Activated T-cell treated with anti-CD3 and anti-CD28 coated beads, Interleukin-2, amount 50 U/mL, for 24 hours (primary cell): ENCODE measurements around the gene RAB8B.
"Not testable (repeated sequence)": the region's sequence is repeated elsewhere in the genome, so short reads cannot be mapped to it uniquely, and the experiment has no call there.

Source experiments
- DNase-seq: peaks from one replicate; pipeline ENCODE4 v3.0.0-alpha.2; 2020
- H3K27ac Mint-ChIP-seq: 2 replicates; pipeline ENCODE4 v1.8.0; 2020; ENCODE audit warnings: mild to moderate bottlenecking, mixed read lengths
- H3K27me3 Mint-ChIP-seq: 2 replicates; pipeline ENCODE4 v1.8.0; 2020; ENCODE audit warnings: mixed read lengths
- H3K36me3 Mint-ChIP-seq: 2 replicates; pipeline ENCODE4 v1.8.0; 2020; ENCODE audit warnings: low read depth, mixed read lengths
- H3K4me1 Mint-ChIP-seq: 2 replicates; pipeline ENCODE4 v1.8.0; 2020; ENCODE audit warnings: low read depth, mixed read lengths
- H3K4me3 Mint-ChIP-seq: 2 replicates; pipeline ENCODE4 v1.8.0; 2020; ENCODE audit warnings: mild to moderate bottlenecking, moderate library complexity, mixed read lengths
- H3K9me3 Mint-ChIP-seq: 2 replicates; pipeline ENCODE4 v1.8.0; 2020; ENCODE audit warnings: mixed read lengths

RAB8B gene

DNA sequence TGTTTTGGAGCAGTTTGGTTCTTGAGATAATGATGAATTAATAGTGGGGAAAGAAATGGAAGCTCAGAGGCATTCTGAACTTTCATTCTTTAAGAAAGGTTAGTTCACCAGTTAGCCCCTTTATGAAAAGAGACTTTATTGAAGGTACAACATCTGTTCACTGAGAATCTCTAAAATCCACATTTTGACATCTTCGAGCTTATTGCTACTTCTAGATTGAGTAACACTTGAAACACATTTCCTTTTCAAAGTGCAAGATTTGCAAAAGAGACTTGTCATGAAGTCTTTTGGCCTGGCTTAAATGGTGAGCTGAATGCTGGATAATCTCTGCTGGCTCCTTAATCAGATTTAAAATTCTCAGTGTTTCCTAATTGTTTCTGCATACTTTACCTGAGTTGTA lies 42.3 kb downstream of the RAB8B start:
- Mint-ChIP-seq H3K36me3 (peaks cover 56% of the 10 kb centered on the region), H3K27me3 (no peaks in the 10 kb centered on the region), H3K9me3 (no peaks in the 10 kb centered on the region), H3K4me1 (peaks cover 83% of the 10 kb centered on the region), H3K27ac (peak overlapping the region; percentile 86), H3K4me3 (peak overlapping the region; percentile 52)
- no peak for DNase-seq

DNA sequence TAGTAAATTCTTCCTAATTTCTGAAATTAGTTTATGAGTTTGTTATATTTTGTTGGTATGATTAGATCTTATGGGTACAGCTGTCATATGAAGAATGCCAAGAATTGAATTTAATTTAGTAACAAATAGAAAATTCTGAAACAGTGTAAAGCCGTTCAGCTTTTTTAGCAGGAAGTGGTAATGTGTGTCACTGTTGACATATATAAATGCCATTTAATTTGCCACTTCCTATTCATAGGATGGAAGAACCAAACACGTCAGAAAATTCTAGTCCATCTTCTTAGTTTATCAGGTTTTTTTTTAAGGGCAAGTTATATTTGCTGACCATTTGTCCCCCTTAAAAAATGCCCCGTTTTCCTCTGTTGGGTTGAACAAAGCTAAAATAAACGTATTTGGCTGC lies 43.0 kb downstream of the RAB8B start:
- H3K4me3 Mint-ChIP-seq, result peak overlapping the region; percentile 52
- DNase-seq, result no peak
- H3K4me1 Mint-ChIP-seq, result peaks cover 83% of the 10 kb centered on the region
- no peaks in the 10 kb centered on the region for H3K9me3 Mint-ChIP-seq
- H3K27ac Mint-ChIP-seq, result peak overlapping the region; percentile 86
- peaks cover 57% of the 10 kb centered on the region for H3K36me3 Mint-ChIP-seq
- H3K27me3 Mint-ChIP-seq, result no peaks in the 10 kb centered on the region

DNA sequence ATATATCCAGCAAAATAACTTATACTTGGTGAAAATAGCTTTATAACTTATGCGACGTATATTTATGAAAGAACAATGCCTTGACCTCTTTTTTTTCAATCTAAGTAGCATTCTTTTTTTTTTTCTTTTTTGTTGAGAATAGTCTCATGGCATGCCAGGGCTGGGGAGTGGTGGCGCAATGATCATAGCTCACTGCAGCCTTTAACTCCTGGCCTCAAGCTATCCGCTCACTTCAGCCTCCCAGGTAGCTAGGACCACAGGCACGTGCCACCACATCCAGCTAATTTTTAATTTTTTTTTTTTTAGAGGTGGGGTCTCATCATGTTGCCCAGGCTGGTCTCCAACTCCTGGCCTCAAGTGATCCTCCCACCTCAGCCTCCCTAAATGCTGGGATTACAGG lies 43.5 kb downstream of the RAB8B start:
- Mint-ChIP-seq H3K9me3 (no peaks in the 10 kb centered on the region), H3K4me1 (peaks cover 83% of the 10 kb centered on the region), H3K36me3 (peaks cover 59% of the 10 kb centered on the region), H3K4me3 (no peak overlapping the region), H3K27me3 (no peaks in the 10 kb centered on the region), H3K27ac (peak overlapping the region; percentile 82)
- DNase-seq, result no peak

DNA sequence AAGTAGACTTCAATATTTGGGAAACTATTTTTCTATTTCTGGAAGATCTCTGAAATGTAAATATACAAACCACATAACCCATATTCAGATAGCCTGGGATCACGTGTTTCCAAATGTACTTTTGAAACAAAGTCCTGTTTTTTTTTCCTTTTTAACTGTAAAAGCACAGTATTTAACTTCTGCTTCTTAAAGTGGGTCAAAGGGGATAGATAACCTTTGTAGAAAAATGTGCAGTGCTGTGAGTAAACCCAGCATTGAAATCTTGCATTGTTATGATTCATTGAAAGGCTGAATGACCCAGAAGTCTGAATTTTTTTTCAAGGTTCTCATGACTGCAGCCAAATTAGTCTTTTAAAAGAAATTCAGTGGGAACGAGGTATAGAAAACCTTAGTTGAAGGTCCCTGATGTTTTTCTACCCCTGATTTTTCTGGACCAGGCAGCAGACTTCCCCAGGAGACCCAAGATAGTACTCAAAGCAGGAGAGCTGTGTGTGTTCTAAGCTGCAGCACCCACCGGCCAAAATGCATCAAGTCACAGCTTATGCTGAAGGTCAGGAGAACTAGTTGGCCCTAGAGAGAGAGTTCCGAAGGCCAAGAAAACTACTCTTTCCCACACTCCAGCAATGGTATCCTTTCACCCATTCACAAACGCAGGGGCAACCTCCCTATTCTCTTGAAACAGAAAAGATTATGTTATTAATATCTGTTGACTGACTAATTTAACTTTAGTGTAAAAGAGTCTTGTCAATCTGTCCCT lies 44.4 kb downstream of the RAB8B start:
- no peaks in the 10 kb centered on the region for H3K9me3 Mint-ChIP-seq
- DNase-seq, result no peak
- H3K4me3 Mint-ChIP-seq, result no peak overlapping the region
- H3K27me3 Mint-ChIP-seq, result no peaks in the 10 kb centered on the region
- peak overlapping the region; percentile 82 for H3K27ac Mint-ChIP-seq
- H3K36me3 Mint-ChIP-seq, result peaks cover 58% of the 10 kb centered on the region
- peaks cover 82% of the 10 kb centered on the region for H3K4me1 Mint-ChIP-seq

DNA sequence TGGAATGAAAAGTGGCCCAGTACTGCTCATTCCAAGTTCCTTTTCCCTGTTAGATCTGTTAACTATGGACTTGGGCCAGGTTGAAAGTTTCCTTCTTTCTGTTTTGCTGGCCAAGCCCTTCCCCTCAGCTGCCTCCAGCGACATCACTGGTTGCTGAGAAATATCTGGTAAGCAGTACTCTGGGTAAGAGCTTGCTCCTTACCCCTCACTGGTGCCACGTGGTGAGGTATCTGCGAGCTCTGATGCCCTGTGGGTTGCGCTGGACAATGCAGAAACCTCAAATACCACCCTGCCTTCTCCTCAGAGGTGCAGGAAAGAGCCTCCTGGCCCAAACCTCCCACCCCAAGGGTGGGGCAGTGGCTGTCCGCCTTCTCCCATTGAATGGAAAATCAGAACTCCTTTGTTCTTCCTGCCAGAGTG lies 45.1 kb downstream of the RAB8B start:
- H3K4me1 Mint-ChIP-seq, result peaks cover 80% of the 10 kb centered on the region
- no peak for DNase-seq
- peak overlapping the region; percentile 82 for H3K27ac Mint-ChIP-seq
- H3K27me3 Mint-ChIP-seq, result no peaks in the 10 kb centered on the region
- H3K9me3 Mint-ChIP-seq, result no peaks in the 10 kb centered on the region
- H3K4me3 Mint-ChIP-seq, result no peak overlapping the region
- H3K36me3 Mint-ChIP-seq, result peaks cover 54% of the 10 kb centered on the region

DNA sequence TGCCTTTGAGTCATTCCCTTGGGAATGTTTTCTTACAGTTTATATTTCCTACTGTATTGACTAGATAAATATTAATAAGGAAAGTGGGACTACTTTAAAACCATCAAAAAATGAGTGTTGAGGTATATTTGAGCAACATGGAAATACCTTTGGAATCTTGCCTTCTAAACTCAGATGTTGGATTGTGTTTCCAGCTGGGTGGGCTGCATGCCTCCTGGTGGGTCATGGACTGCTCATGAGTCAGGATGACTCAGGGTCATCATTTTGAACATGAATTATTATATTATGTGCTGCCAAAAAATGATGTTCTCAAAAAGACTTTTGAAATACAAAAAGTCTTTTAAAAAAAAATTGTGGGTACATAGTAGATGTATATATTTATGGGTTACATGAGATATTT lies 46.9 kb downstream of the RAB8B start:
- Mint-ChIP-seq H3K4me3 (no peak overlapping the region), H3K9me3 (no peaks in the 10 kb centered on the region), H3K27me3 (no peaks in the 10 kb centered on the region), H3K27ac (peak overlapping the region; percentile 72), H3K36me3 (peaks cover 59% of the 10 kb centered on the region), H3K4me1 (peaks cover 81% of the 10 kb centered on the region)
- DNase-seq, result no peak

DNA sequence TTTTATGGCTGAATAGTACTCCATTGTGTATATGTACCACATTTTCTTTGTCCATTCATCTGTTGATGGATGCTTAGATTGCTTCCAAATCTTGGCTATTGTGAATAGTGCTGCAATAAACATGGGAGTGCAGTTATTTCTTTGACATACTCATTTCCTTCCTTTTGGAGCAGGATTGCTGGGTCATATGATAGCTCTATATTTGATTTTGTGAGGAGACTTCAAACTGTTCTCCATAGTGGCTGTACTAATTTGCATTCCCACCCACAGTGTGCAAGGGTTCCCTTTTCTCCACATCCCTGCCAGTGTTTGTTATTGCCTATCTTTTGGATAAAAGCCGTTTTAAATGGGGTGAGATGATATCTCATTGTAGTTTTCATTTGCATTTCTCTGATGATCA lies 47.7 kb downstream of the RAB8B start:
- not testable (repeated sequence) for H3K9me3 Mint-ChIP-seq, H3K27me3 Mint-ChIP-seq, H3K27ac Mint-ChIP-seq, DNase-seq, H3K4me3 Mint-ChIP-seq
- peaks cover 66% of the 10 kb centered on the region for H3K36me3 Mint-ChIP-seq
- H3K4me1 Mint-ChIP-seq, result peaks cover 79% of the 10 kb centered on the region

DNA sequence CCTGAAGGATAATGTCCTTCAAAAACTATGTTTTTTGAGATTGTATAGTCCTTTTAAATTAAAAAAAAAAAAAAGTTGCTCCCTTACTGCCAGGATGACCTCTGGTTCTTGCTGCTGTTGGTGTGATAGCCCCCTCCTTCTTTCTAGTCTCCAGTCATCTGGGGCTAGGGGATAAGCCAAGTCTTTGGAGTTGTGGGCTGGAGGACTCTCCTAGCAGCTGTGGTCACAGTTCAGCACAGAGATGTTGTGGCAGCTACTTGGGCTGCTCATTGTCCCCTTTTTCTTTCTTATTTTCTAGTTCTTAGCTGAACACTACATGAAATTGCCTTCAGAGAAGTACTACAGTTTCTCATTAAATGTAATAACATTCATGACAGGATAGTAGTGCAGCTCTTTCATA lies 48.8 kb downstream of the RAB8B start:
- H3K36me3 Mint-ChIP-seq, result peaks cover 73% of the 10 kb centered on the region
- H3K4me3 Mint-ChIP-seq, result no peak overlapping the region
- H3K27me3 Mint-ChIP-seq, result no peaks in the 10 kb centered on the region
- peaks cover 80% of the 10 kb centered on the region for H3K4me1 Mint-ChIP-seq
- peak overlapping the region; percentile 70 for H3K27ac Mint-ChIP-seq
- H3K9me3 Mint-ChIP-seq, result no peaks in the 10 kb centered on the region
- DNase-seq, result no peak

DNA sequence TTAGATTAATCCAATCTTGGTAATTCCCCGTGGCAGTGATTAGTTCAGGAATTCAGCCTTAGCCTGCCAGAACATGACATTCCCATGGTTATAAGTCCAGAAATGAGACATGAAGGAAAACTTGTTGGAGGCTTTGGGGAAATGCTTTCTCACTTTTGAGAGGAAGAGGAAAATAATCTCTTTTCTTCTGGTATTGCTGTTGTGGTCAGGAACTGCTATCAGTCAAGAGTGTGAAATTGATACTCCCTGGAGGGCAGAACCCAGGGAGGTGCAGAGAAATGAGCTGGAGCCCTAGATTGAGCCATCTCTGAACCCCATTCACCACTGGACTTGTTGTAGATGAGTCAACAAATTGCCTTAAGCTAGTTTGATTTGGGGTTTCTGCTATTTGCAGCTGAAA lies 49.4 kb downstream of the RAB8B start:
- peaks cover 74% of the 10 kb centered on the region for H3K36me3 Mint-ChIP-seq
- H3K4me1 Mint-ChIP-seq, result peaks cover 80% of the 10 kb centered on the region
- no peak overlapping the region for H3K4me3 Mint-ChIP-seq
- DNase-seq, result no peak
- H3K27ac Mint-ChIP-seq, result peak overlapping the region; percentile 80
- H3K9me3 Mint-ChIP-seq, result no peaks in the 10 kb centered on the region
- no peaks in the 10 kb centered on the region for H3K27me3 Mint-ChIP-seq

DNA sequence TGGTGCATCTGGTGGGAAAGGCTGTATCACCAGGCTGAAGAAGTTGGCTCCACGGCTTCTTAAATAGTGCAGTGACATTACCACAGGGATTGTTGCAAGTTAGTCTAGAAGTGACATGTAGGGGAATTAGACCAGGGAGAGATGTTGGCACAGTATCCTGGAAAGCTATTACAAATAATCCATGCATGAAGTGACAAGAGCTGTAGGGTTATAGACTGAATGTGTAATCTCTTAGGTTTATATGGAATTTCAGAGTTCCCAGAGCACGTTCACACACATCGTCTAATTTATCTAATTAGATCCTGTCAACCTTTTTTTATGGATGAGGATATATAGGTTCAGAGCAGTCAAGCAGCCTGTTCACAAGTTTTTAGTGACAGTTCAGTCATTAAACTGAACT lies 50.7 kb downstream of the RAB8B start:
- no peak for DNase-seq
- Mint-ChIP-seq H3K36me3 (peaks cover 75% of the 10 kb centered on the region), H3K27ac (peak overlapping the region; percentile 39), H3K9me3 (no peaks in the 10 kb centered on the region), H3K4me1 (peaks cover 80% of the 10 kb centered on the region), H3K4me3 (no peak overlapping the region), H3K27me3 (no peaks in the 10 kb centered on the region)

DNA sequence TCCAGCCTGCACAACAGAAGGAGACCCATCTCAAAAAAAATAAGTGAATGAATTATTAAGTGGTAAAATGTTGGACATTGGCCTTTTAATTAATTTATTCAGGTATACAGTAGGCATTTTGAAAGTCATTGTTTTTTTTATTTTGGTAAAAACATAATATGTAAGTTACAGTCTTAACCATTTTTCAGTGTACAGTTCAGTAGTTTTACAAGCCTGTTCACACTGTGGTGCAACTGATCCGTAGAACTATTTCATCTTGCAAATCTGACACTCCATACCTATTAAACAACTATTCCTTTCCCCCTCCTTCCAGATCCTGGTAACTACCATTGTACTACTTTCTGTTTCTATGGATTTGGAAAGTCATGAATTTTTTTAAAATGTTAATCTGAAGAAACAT lies 51.9 kb downstream of the RAB8B start:
- Mint-ChIP-seq H3K4me3 (no peak overlapping the region), H3K9me3 (no peaks in the 10 kb centered on the region), H3K36me3 (peaks cover 80% of the 10 kb centered on the region), H3K4me1 (peaks cover 79% of the 10 kb centered on the region), H3K27ac (no peak overlapping the region), H3K27me3 (no peaks in the 10 kb centered on the region)
- no peak for DNase-seq

DNA sequence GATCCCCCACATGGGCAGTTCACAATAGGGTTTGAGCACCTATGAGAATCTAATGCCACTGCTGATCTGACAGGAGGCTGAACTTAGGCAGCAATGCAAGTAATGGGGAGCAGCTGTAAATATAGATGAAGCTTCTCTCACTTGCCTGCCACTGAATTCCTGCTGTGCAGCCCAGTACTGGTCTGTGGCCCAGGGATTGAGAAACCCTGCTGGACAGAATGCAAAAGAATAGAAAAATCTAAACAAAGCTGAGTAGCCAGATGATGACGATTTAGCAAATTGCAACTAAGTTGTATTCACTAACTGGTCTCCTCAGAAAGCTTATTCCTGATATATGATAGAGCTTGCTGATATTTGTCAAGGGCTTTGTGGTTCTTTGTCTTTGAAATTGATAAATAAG lies 53.7 kb downstream of the RAB8B start:
- Mint-ChIP-seq H3K9me3 (no peaks in the 10 kb centered on the region), H3K36me3 (peaks cover 80% of the 10 kb centered on the region)

DNA sequence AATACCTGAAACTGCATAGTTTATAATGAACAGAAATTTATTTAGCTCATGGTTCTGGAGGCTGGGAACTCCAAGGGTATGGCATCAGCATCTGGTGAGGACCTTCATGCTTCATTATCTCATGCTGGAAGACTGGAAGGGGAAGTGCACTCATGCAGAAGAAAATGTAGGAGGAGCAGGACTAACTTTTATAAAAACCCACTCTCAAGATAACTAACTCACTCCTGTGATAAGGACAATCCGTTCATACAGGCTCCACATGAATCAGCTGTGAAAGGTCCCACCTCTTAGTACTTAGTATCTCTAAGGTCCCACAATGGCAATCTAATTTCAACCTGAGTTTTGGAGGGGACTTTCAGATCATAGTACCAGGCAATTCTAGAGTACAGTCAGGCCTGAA lies 54.4 kb downstream of the RAB8B start:
- no peak for DNase-seq
- H3K27ac Mint-ChIP-seq, result peak overlapping the region; percentile 85
- no peaks in the 10 kb centered on the region for H3K9me3 Mint-ChIP-seq
- H3K36me3 Mint-ChIP-seq, result peaks cover 82% of the 10 kb centered on the region
- H3K27me3 Mint-ChIP-seq, result no peaks in the 10 kb centered on the region
- H3K4me1 Mint-ChIP-seq, result peaks cover 70% of the 10 kb centered on the region
- H3K4me3 Mint-ChIP-seq, result no peak overlapping the region

More for the DNA sequence above, 53.7 kb downstream of the RAB8B start:
- no peak for DNase-seq
- Mint-ChIP-seq H3K4me3 (no peak overlapping the region), H3K4me1 (peaks cover 76% of the 10 kb centered on the region), H3K27me3 (no peaks in the 10 kb centered on the region), H3K27ac (peak overlapping the region; percentile 53)

DNA sequence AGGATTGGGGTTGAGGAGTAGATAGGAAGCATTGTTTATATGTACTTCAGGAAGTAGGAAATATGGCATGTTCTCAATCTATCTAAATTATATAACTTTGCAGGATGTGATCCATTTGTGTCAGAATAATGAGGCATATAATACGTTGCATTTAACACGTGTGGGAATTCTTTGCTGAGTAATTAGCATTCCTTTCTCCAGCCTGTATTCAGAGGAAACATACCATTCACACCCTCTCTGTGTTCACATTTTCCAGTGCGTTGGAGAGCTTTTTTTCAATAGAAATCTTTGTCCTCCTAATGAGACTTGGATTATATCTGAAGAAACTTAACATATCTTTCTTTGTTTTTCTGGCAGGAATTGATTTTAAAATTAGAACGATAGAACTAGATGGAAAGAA lies 55.0 kb downstream of the RAB8B start:
- Mint-ChIP-seq H3K4me1 (peaks cover 68% of the 10 kb centered on the region), H3K4me3 (no peak overlapping the region), H3K27me3 (no peaks in the 10 kb centered on the region), H3K27ac (peak overlapping the region; percentile 85), H3K9me3 (no peaks in the 10 kb centered on the region), H3K36me3 (peaks cover 88% of the 10 kb centered on the region)
- no peak for DNase-seq

DNA sequence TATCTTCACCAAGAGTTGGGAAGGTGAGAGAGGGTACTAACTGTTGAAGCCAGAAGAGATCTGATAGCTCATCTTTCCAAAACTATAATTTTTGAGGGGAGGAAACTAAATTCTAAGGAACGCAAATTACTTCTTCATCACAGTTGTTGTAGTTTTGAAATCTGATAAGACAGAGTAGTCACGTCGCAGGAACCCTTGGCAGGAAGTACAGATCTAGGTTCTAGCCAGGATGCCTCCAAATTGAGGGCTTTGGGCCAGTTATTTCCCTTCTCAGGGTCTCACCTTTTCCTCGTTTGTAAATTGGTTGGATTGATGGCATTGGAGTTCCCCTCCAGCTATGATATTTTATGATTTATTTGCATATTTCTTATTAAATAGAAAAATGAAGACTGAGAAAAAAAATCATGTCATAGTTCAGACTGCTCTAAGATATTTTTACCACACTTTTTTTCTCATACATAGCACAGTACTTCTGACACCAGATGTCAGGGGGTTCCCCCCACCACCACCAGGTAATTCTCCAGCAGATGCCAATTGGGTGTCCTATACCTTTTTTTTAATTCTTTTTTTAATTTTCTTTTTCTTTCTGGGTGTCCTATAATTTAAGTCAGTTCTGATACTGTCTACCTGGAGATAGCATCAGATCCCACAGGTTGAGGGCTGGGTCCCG lies 55.7 kb downstream of the RAB8B start:
- Mint-ChIP-seq H3K4me1 (peaks cover 67% of the 10 kb centered on the region), H3K27ac (peak overlapping the region; percentile 85), H3K4me3 (no peak overlapping the region), H3K27me3 (no peaks in the 10 kb centered on the region), H3K36me3 (peaks cover 89% of the 10 kb centered on the region), H3K9me3 (no peaks in the 10 kb centered on the region)
- DNase-seq, result no peak
